Fibroblast of mammary gland (primary cell): Measurements from ENCODE around the gene NABP1.
"Not testable (repeated sequence)": the region's sequence is repeated elsewhere in the genome, so short reads cannot be mapped to it uniquely, and the experiment has no call there.

ENCODE experiments used
- DNase-seq: peaks from one replicate; pipeline ENCODE4 v3.0.0-alpha.2; 2010; ENCODE audit warnings: low read depth
- H3K4me3 ChIP-seq: 2 replicates; pipeline ENCODE4 v1.5.1; 2011; ENCODE audit warnings: low read depth, mild to moderate bottlenecking, low read length, moderate library complexity; ENCODE audit not compliant: control insufficient read depth
- TF ChIP-seq, protein P1 (sequence below): conservative IDR thresholded peaks from 2 replicates; pipeline ENCODE4 v1.5.1; 2011; ENCODE audit warnings: low read depth, low read length, inconsistent platforms; ENCODE audit not compliant: control insufficient read depth, insufficient read depth

NABP1 gene

DNA sequence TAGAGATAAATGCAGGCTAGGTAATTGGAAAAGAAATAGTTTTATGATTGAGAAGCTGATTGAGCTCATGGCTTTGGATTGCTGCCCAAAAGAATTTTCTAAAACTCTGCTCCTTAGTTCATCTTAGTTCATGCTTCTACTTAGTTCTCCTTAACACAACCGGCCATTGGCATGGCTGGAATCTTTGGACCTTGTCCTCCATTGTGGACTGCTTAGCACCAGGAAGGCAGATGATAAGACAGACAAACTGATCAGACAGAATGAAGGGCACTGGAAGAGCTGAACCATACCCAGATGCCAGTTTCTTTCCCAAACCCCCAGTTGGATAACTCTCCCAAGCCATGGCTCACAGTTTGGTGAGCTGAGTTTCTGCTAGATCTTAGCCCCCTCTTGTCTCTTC lies 36.3 kb upstream of the NABP1 start:
- DNase-seq, result no peak
- H3K4me3 ChIP-seq, result no peak overlapping the region
- TF ChIP-seq, protein P1, sequence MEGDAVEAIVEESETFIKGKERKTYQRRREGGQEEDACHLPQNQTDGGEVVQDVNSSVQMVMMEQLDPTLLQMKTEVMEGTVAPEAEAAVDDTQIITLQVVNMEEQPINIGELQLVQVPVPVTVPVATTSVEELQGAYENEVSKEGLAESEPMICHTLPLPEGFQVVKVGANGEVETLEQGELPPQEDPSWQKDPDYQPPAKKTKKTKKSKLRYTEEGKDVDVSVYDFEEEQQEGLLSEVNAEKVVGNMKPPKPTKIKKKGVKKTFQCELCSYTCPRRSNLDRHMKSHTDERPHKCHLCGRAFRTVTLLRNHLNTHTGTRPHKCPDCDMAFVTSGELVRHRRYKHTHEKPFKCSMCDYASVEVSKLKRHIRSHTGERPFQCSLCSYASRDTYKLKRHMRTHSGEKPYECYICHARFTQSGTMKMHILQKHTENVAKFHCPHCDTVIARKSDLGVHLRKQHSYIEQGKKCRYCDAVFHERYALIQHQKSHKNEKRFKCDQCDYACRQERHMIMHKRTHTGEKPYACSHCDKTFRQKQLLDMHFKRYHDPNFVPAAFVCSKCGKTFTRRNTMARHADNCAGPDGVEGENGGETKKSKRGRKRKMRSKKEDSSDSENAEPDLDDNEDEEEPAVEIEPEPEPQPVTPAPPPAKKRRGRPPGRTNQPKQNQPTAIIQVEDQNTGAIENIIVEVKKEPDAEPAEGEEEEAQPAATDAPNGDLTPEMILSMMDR, result no peak

DNA sequence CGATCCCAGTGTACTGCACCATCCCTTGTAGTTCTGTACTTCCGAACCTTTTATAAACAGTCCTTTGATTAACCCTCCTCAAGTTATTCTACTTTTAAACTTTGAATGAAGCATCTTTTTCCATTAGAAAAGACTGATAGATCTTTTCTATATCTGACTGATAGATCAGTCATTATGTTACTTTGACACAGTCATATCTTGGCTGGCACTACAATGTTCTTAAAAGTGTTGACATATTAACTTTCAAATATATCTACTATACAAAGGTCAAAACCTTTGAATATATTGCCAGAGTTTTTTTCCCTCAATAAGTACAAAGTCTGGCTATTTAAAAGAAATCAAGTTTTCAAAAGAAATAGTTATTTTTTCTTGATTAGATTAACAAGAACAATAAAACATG lies 35.4 kb upstream of the NABP1 start:
- no peak for DNase-seq
- H3K4me3 ChIP-seq, result no peak overlapping the region
- TF ChIP-seq, protein P1, result no peak

DNA sequence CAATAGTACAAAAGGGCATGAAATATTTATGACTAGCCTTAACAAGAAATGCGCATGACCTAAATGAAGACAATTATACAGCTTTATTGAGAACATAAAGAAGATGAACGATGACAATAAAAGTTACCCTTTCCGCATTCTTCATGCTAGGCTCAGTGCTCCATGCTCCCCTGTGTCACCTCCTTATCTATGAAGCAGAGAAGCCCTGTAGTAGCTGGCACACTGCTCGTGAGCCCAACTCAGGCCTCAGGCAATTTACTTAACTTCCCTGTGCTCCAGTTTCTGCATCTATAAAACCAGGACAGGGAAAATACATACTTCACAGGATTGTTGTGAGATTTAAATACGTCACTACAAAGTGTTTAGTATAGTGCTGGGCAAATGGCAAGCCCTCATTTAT lies 34.5 kb upstream of the NABP1 start:
- TF ChIP-seq, protein P1, result no peak
- no peak overlapping the region for H3K4me3 ChIP-seq
- DNase-seq, result no peak

DNA sequence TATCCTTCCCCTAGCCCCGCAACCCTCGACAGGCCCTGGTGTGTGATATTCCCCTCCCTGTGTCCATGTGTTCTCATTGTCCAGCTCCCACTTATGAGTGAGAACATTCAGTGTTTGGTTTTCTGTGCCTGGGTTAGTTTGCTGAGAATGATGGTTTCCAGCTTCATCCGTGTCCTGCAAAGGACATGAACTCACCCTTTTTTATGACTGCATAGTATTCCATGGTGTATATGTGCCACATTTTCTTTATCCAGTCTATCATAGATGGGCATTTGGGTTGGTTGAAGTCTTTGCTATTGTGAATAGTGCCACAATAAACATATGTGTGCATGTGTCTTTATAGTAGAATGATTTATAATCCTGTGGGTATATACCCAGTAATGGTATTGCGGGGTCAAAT lies 33.3 kb upstream of the NABP1 start:
- H3K4me3 ChIP-seq, DNase-seq: not testable (repeated sequence)

DNA sequence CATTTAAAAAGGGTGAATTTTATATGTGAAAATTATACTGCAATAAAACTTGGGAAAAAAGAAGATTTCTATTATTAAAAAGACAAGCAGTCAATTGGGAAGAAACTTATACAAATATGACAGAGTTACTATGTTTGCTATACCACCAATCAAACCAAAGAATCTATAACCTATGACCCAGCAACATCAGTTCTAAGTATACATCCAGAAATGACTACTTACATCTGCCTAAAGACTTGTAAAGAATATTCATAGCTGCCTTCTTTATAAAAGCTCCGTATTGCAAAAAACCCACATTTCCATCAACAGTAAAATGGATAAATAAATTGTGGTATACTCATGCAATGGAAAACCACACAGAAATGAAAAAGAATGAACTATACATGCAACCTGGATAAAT lies 32.9 kb upstream of the NABP1 start:
- DNase-seq, result no peak
- TF ChIP-seq, protein P1, result no peak
- H3K4me3 ChIP-seq, result no peak overlapping the region

DNA sequence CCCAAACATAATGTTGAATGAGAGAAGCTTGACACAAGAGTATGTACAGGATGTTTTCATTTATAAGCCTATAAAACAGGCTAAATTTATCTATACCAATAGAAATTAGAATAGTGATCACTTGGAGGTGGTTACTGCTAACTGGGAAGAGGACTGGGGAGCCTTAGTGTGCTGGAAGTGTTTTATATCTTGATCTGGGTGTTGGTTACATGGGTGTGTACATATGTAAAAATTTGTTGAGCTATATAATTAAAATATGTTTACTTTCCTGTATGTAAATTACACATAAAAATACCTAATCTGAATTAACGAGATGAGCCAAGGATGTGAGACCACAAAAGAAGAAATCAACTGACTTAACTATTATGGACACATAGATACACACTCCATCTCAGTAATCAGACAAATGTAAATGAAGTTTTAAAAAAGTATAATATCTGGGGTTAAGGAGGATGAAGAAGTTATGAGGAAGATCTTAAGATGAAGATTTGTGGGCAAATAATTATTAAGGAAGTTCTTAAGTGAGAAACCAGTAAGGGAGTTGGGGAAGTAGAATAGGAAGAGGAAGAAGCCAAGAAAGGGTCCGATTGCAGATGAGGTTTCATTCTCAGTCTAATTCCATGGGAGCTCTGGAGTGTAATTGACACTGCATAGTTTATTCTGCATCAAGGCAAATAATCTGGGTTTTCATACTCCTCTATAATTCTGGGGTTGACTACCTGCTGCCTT lies 32.3 kb upstream of the NABP1 start:
- no peak overlapping the region for H3K4me3 ChIP-seq
- DNase-seq, result no peak
- TF ChIP-seq, protein P1, result no peak

DNA sequence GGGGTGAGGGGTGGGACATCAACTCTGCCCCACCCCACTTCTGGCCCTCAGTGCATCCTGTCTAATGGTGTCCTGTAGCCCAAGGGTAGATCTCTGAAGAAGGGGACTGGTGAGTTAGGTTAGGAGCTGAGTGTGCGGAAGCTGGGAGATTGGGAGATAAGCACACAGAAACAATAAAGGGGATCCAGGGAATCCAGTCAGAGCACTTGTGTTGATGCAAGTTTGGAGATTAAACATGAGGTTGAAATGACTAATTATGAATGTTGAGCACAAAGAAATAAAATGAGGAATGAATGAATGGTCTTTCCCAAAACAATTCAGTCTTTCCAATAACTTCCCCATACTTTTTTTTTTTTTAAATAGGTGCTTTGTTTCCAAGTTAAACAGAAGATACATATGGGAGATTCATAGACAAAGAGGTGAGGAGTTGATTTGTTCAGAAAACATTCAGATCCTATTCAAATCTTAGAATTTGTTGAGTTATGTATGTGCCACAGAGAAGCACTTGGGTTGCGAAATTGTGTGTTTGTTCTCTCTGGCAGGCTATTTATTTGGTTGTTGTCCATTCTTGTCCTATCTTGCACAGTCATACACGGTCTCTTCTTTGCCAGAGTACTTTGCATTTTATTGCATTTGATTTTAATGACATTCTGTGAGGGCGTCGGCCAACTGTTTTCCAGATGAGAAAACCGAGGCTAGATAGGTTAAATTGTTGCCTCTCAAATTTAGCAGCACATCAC lies 31.6 kb upstream of the NABP1 start:
- DNase-seq, result peak; percentile 38
- H3K4me3 ChIP-seq, result no peak overlapping the region
- TF ChIP-seq, protein P1, result no peak
